A549 (cell line): ENCODE data around the gene NASP. TPM values are rescaled to one million over a fixed set of nuclear protein-coding genes. Genes with fewer than 3 reads are reported as not detected.
A peak's percentile ranks its signal among the peaks of the same experiment; 100 is the strongest.

Source experiments
- ATAC-seq, 2 experiments: fragments of 200-7000 bp in 1 of 2; fragments of >200 bp in 1 of 2; cut with Nextera tagmentation in 1 of 2; cut with Tn5 transposase in 1 of 2; 3 replicates each; pipeline versions ENCODE4 v1.8.0 to v1.9.1; 2018 to 2020; ENCODE audit warnings: mild to moderate bottlenecking in 1 of 2, moderate library complexity in 1 of 2
- CTCF ChIA-PET: fragments of 300-600 bp; sonication (Branson Sonifier 250); formaldehyde crosslinking; extraction: SDS; loops from one replicate; lab custom pipeline; 2021; ENCODE audit warnings: antibody characterized with exemption, inconsistent platforms; lab: Yijun Ruan, JAX
- POLR2A ChIA-PET: fragments of 350-600 bp; formaldehyde crosslinking; extraction: SDS; loops from one replicate; lab custom pipeline; 2021; ENCODE audit warnings: antibody characterized with exemption, inconsistent platforms; lab: Yijun Ruan, JAX
- DNase-seq, 2 experiments: peaks; one replicate each; pipeline versions ENCODE4 v3.0.0 to v3.0.0-alpha.2; 2011 to 2016; ENCODE audit warnings: low read depth in 1 of 2, low spot score in 1 of 2
- FAIRE-seq: peaks from 2 replicates; lab custom pipeline; 2011; peaks lifted over from hg19 to GRCh38; lab: Jason Lieb, UNC
- H3K27ac ChIP-seq, 2 experiments: fragments of >200 bp; sonication (Bioruptor Twin); formaldehyde crosslinking; 3 replicates each; pipeline ENCODE4 v1.5.1; 2016 to 2017
- H3K4me1 ChIP-seq: fragments of >200 bp; sonication (Bioruptor Twin); formaldehyde crosslinking; 3 replicates; pipeline ENCODE4 v1.6.1; 2016
- H3K4me2 ChIP-seq: fragments of >200 bp; sonication (Bioruptor Twin); formaldehyde crosslinking; 3 replicates; pipeline ENCODE4 v1.6.1; 2016
- H3K4me3 ChIP-seq: fragments of >200 bp; sonication (Bioruptor Twin); formaldehyde crosslinking; 3 replicates; pipeline ENCODE4 v1.5.1; 2016
- H3K9me3 ChIP-seq: fragments of >200 bp; sonication (Bioruptor Twin); formaldehyde crosslinking; 3 replicates; pipeline ENCODE4 v1.6.1; 2016
- ATOH8 ChIP-seq: fragments of 250-450 bp; sonication (Bioruptor Pico); IDR thresholded peaks from 2 replicates; pipeline ENCODE4 v1.5.0; 2020; ENCODE audit warnings: low read depth, mild to moderate bottlenecking, moderate library complexity
- BCL3 ChIP-seq: fragments of >200 bp; sonication (Bioruptor Twin); formaldehyde crosslinking; IDR thresholded peaks from 3 replicates; pipeline ENCODE4 v1.6.1; 2016
- CBX2 ChIP-seq: fragments of 200-600 bp; sonication (generic); IDR thresholded peaks from 2 replicates; pipeline ENCODE4 v1.6.1; 2016; ENCODE audit warnings: low read depth, mild to moderate bottlenecking, borderline replicate concordance
- CEBPB ChIP-seq, 2 experiments: fragments of >200 bp in 1 of 2; sonication (Bioruptor Twin) in 1 of 2; formaldehyde crosslinking in 1 of 2; IDR thresholded peaks; 2 replicates each; pipeline ENCODE4 v1.6.1; 2012 to 2016
- CHD2 ChIP-seq: fragments of 150-350 bp; IDR thresholded peaks from 2 replicates; pipeline ENCODE4 v1.6.1; 2014; ENCODE audit warnings: low read length; ENCODE audit not compliant: partially characterized antibody
- E2F6 ChIP-seq: IDR thresholded peaks from 2 replicates; pipeline ENCODE4 v1.6.1; 2012; ENCODE audit warnings: low read depth, borderline replicate concordance
- EHMT2 ChIP-seq: fragments of 200-600 bp; sonication (generic); IDR thresholded peaks from 2 replicates; pipeline ENCODE4 v1.6.1; 2016; ENCODE audit warnings: antibody characterized with exemption, low read depth, mild to moderate bottlenecking, moderate library complexity
- ELK1 ChIP-seq: fragments of 150-350 bp; IDR thresholded peaks from 2 replicates; pipeline ENCODE4 v1.6.1; 2014; ENCODE audit warnings: low read depth, mild to moderate bottlenecking, low read length
- FOSL2 ChIP-seq, 2 experiments: fragments of 450-650 bp in 1 of 2; fragments of >200 bp in 1 of 2; sonication (Bioruptor Twin) in 1 of 2; formaldehyde crosslinking; IDR thresholded peaks; 2 replicates each; pipeline versions ENCODE4 v1.5.0 to v1.6.1; 2016 to 2020; ENCODE audit warnings: mild to moderate bottlenecking in 1 of 2, moderate library complexity in 1 of 2
- FOXS1 ChIP-seq: fragments of 250-450 bp; sonication (Bioruptor Pico); IDR thresholded peaks from 2 replicates; pipeline ENCODE4 v1.5.0; 2020; ENCODE audit warnings: mild to moderate bottlenecking, moderate library complexity
- HES2 ChIP-seq: fragments of >200 bp; sonication (Bioruptor Twin); formaldehyde crosslinking; IDR thresholded peaks from 2 replicates; pipeline ENCODE4 v1.6.1; 2016
- HEYL ChIP-seq: fragments of 250-450 bp; sonication (Bioruptor Pico); IDR thresholded peaks from 2 replicates; pipeline ENCODE4 v1.8.0; 2021; ENCODE audit warnings: mild to moderate bottlenecking, moderate library complexity
- JUN ChIP-seq, 2 experiments: fragments of >200 bp; sonication (Bioruptor Twin); formaldehyde crosslinking; IDR thresholded peaks; 2 replicates in 1 of 2; 3 replicates in 1 of 2; pipeline ENCODE4 v1.6.1; 2016 to 2017
- MAX ChIP-seq: IDR thresholded peaks from 2 replicates; pipeline ENCODE4 v1.6.1; 2012
- MYC ChIP-seq: IDR thresholded peaks from 2 replicates; pipeline ENCODE4 v1.6.1; 2012; ENCODE audit warnings: mild to moderate bottlenecking, inconsistent platforms, low read length, improper control_type of control experiment, borderline replicate concordance
- PBX3 ChIP-seq: IDR thresholded peaks from 2 replicates; pipeline ENCODE4 v1.6.1; 2012
- PHF8 ChIP-seq: fragments of 200-600 bp; sonication (generic); IDR thresholded peaks from 2 replicates; pipeline ENCODE4 v1.6.1; 2016; ENCODE audit warnings: low read depth, mild to moderate bottlenecking, antibody characterized with exemption, moderate library complexity, borderline replicate concordance
- POLR2A ChIP-seq: IDR thresholded peaks from 2 replicates; pipeline ENCODE4 v1.6.1; 2012; ENCODE audit warnings: mild to moderate bottlenecking, low read length
- RAD21 ChIP-seq, 2 experiments: fragments of >200 bp in 1 of 2; sonication (Bioruptor Twin) in 1 of 2; formaldehyde crosslinking in 1 of 2; IDR thresholded peaks in 1 of 2; conservative IDR thresholded peaks in 1 of 2; 2 replicates in 1 of 2; 3 replicates in 1 of 2; pipeline ENCODE4 v1.6.1; 2012 to 2018; ENCODE audit warnings: inconsistent platforms in 1 of 2
- SMC3 ChIP-seq: fragments of >200 bp; sonication (Bioruptor Twin); formaldehyde crosslinking; IDR thresholded peaks from 3 replicates; pipeline ENCODE4 v1.6.1; 2018; ENCODE audit warnings: inconsistent platforms
- TP53 ChIP-seq: fragments of 250-450 bp; sonication (Bioruptor Pico); IDR thresholded peaks from 2 replicates; pipeline ENCODE4 v1.5.0; 2021; ENCODE audit warnings: mild to moderate bottlenecking, moderate library complexity
- USF2 ChIP-seq: fragments of 450-650 bp; IDR thresholded peaks from 2 replicates; pipeline ENCODE4 v1.6.1; 2014; ENCODE audit warnings: antibody characterized with exemption
- WGBS: methylation state at CpG from one replicate; pipeline ENCODE4 v1.1.6; 2017; ENCODE audit errors: missing lambda C conversion rate; 5-methylcytosine and 5-hydroxymethylcytosine counted together
- polyA plus RNA-seq, 4 experiments: library from polyadenylated mRNA; depleted of rRNA in 3 of 4; stranded (reverse); fragments of >200 nt; fragmentation: RNase III in 1 of 4; extraction: RNeasy Plus Mini Kit Qiagen cat#74134 plus additional on column Dnase treatment in 1 of 4; gene quantifications; 2 replicates in 3 of 4; 3 replicates in 1 of 4; pipeline ENCODE4 v1.2.3, GENCODE V29; 2011 to 2017

NASP gene
- polyA plus RNA-seq, 2 of the 4 experiments (the other 2 are of a cell fraction), result 139 to 272 TPM

GRCh38 chr1:45550401-45551351 is 33.2 kb upstream of the NASP start, which contains the start of gene AKR1A1:
Gene AKR1A1 (plus strand): TSS chr1:45550826. CDS start chr1:45561795, 10,969 bp downstream.
- H3K27ac ChIP-seq, result peak within 1 kb of the TSS; percentile 91 to 98
- H3K4me2 ChIP-seq, result peak within 1 kb of the TSS; percentile 71
- no peak; a peak in 1 of 5 replicates for TF ChIP-seq RAD21 (conservative IDR thresholded peaks at IDR 0.05 in 1 of 2, IDR thresholded peaks at IDR 0.05 in 1 of 2)
- peak; percentile 44; the same call in 1 of the 2 replicates for TF ChIP-seq ATOH8 (CRISPR knock-in tag)
- TF ChIP-seq BCL3, result peak; percentile 72; the same call in 2 of the 3 replicates
- peak; percentile 95 for TF ChIP-seq MAX
- no peak for TF ChIP-seq FOSL2 (IDR thresholded peaks at IDR 0.05)
- TF ChIP-seq FOSL2 (CRISPR knock-in tag; IDR thresholded peaks at IDR 0.05), result no peak
- peak; percentile 59 for TF ChIP-seq POLR2A
- no peak for TF ChIP-seq HEYL
- TF ChIP-seq PBX3, result no peak
- TF ChIP-seq USF2, result peak; percentile 90
- no peak for TF ChIP-seq HES2
- no peak for TF ChIP-seq CEBPB (IDR thresholded peaks at IDR 0.05)
- peak; percentile 62 to 85; a peak in 4 of 5 replicates for TF ChIP-seq JUN (IDR thresholded peaks at IDR 0.05)
- peak; percentile 54; the same call in 1 of the 2 replicates for TF ChIP-seq PHF8
- TF ChIP-seq TP53 (CRISPR knock-in tag), result peak; percentile 80; the same call in 1 of the 2 replicates
- peak; percentile 88 for TF ChIP-seq MYC
- TF ChIP-seq E2F6, result peak; percentile 87
- no peak for TF ChIP-seq SMC3
- CTCF ChIA-PET, result interaction anchor here (1.2 to 1.9 kb wide), 4 partner anchors 15 to 38 kb away, joined by 3 to 12 read pairs (median 8); no protein-coding TSS in a partner anchor
- 6% methylated on average over 36 of the region's 47 CpGs for WGBS
- peak within 1 kb of the TSS; percentile 72 for H3K4me3 ChIP-seq
- peak; percentile 97 to 99 for ATAC-seq
- no peak for FAIRE-seq
- H3K4me1 ChIP-seq, result peaks cover 22% of the 10 kb centered on the region
- POLR2A ChIA-PET, result interaction anchor here (0.7 to 5.3 kb wide), 11 partner anchors 9 to 247 kb away, joined by 3 to 81 read pairs (median 4); partner anchors contain the start of genes PRDX1 and TESK2
- no peaks in the 10 kb centered on the region for H3K9me3 ChIP-seq
- peak; percentile 71 to 87 for DNase-seq

- CTCF ChIA-PET, result interaction anchor here (1.2 to 1.9 kb wide), 3 partner anchors 19 to 39 kb away, joined by 7 to 12 read pairs (median 8); no protein-coding TSS in a partner anchor
- peak overlapping the region; percentile 71 for H3K4me2 ChIP-seq
- WGBS, result 11% methylated on average over 3 of the region's 3 CpGs
- peaks cover 22% of the 10 kb centered on the region for H3K4me1 ChIP-seq
- no peaks in the 10 kb centered on the region for H3K9me3 ChIP-seq
- no peak for FAIRE-seq
- POLR2A ChIA-PET, result interaction anchor here (1.0 to 5.3 kb wide), 7 partner anchors 8 to 36 kb away, joined by 3 to 81 read pairs (median 5); partner anchors contain the start of gene PRDX1
- H3K4me3 ChIP-seq, result peak overlapping the region; percentile 72
- H3K27ac ChIP-seq, result peak overlapping the region; percentile 91 to 98
- DNase-seq, result no peak
- no peak for ATAC-seq
- TF ChIP-seq ELK1 (no peak), CEBPB (IDR thresholded peaks at IDR 0.05) (no peak), EHMT2 (no peak), CHD2 (no peak), POLR2A (no peak), BCL3 (no peak), ATOH8 (CRISPR knock-in tag) (no peak), CBX2 (no peak), E2F6 (no peak), FOXS1 (CRISPR knock-in tag) (no peak), TP53 (CRISPR knock-in tag) (no peak)
These were observed 32.2 kb upstream of the NASP start for GRCh38 chr1:45551684-45552083.
